NCI-H2196 treated with DMSO at 0.1 percent for 48 hours (cell line): ENCODE measurements around the gene HSD17B12.
A peak's percentile ranks its signal among the peaks of the same experiment; 100 is the strongest.

Source experiments
- DNase-seq: peaks from one replicate; lab custom pipeline; 2025; ENCODE audit not compliant: unreplicated experiment; lab: John Stamatoyannopoulos, UW

HSD17B12 gene

GRCh38 chr11:43797337-43797736 is 116.8 kb downstream of the HSD17B12 start:
- no peak for DNase-seq

GRCh38 chr11:43797866-43798265 is 117.3 kb downstream of the HSD17B12 start:
- DNase-seq = no peak

- DNase-seq = no peak
Observed at GRCh38 chr11:43802509-43802908, 122.0 kb downstream of the HSD17B12 start.

- DNase-seq = no peak
Observed at GRCh38 chr11:43803766-43804165, 123.2 kb downstream of the HSD17B12 start.

- no peak for DNase-seq
Observed at GRCh38 chr11:43806976-43807375, 126.4 kb downstream of the HSD17B12 start.

GRCh38 chr11:43810929-43811596 is 130.5 kb downstream of the HSD17B12 start:
- DNase-seq = no peak

- no peak for DNase-seq
Observed at GRCh38 chr11:43812471-43812870, 131.9 kb downstream of the HSD17B12 start.

GRCh38 chr11:43818220-43818619 is 137.7 kb downstream of the HSD17B12 start:
- DNase-seq = no peak

GRCh38 chr11:43819926-43820325 is 139.4 kb downstream of the HSD17B12 start:
- no peak for DNase-seq

- DNase-seq = no peak
Observed at GRCh38 chr11:43823316-43823715, 142.8 kb downstream of the HSD17B12 start.

- DNase-seq = no peak
Observed at GRCh38 chr11:43823851-43824250, 143.3 kb downstream of the HSD17B12 start.

GRCh38 chr11:43825217-43825816 is 144.8 kb downstream of the HSD17B12 start:
- DNase-seq = no peak

- DNase-seq = peak; percentile 27
Observed at GRCh38 chr11:43830928-43831440, 150.4 kb downstream of the HSD17B12 start.

GRCh38 chr11:43832536-43832935 is 152.0 kb downstream of the HSD17B12 start:
- DNase-seq = no peak

GRCh38 chr11:43833657-43834073 is 153.1 kb downstream of the HSD17B12 start:
- no peak for DNase-seq

GRCh38 chr11:43834286-43834685 is 153.7 kb downstream of the HSD17B12 start:
- no peak for DNase-seq

GRCh38 chr11:43835104-43835503 is 154.6 kb downstream of the HSD17B12 start:
- DNase-seq = no peak

GRCh38 chr11:43837879-43838278 is 157.3 kb downstream of the HSD17B12 start:
- DNase-seq = no peak

- DNase-seq = no peak
Observed at GRCh38 chr11:43842021-43842420, 161.5 kb downstream of the HSD17B12 start.

GRCh38 chr11:43845816-43846215 is 165.3 kb downstream of the HSD17B12 start:
- DNase-seq = no peak

- peak; percentile 5 for DNase-seq
Observed at GRCh38 chr11:43852057-43852636, 171.6 kb downstream of the HSD17B12 start.

- DNase-seq = no peak
Observed at GRCh38 chr11:43853781-43854180, 173.2 kb downstream of the HSD17B12 start.
